GM21825 (cell line): Measurements from ENCODE around the gene TMEFF2.

ENCODE experiments used
- ATAC-seq: cut with Tn5 transposase; IDR thresholded peaks from one replicate; pipeline ENCODE4 v1.9.1; 2021; ENCODE audit warnings: mild to moderate bottlenecking, moderate library complexity; ENCODE audit not compliant: unreplicated experiment

The TMEFF2 gene

GRCh38 chr2:192184349-192184748 lies 10.4 kb downstream of the TMEFF2 start:
- ATAC-seq = no peak

DNA sequence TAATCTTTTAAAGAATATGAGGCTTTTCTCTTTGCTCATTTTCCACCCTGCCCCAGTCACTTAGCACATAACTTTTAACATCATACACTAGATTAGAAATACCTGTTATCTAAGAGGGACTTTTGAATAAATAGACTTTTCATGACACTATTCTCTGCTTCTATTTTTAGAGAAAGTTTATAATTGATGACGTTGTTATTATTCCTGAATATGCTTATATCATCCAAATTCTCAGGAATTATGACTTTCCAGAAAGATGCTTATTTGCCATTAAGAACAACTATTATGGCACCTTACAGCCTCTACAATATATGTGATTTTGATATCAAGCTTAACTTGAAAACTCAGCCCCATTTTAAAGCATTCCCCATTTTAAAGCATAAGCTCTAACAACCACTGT lies 11.4 kb downstream of the TMEFF2 start:
- no peak for ATAC-seq

- no peak for ATAC-seq
Measured at GRCh38 chr2:192166946-192167345, 27.8 kb downstream of the TMEFF2 start.

DNA sequence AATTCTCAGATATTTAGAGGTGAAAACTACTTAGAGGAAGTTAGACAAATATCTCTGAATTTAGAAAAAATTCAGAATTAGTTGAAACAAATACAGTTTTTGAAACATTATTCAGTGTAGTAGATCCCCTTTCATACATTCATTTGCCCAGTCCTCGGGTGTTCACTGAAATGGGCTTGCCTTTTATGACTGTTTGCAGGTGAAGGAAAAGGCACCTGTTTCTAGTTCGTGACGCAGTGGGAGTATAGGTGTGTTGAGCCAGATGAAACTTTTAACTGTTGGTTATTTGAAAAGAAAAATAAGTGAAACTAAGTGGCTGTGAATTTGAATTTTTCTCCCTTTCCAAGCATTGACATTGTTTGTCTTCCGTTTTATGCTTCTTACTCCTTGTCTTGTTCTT lies 28.9 kb downstream of the TMEFF2 start:
- ATAC-seq = no peak

GRCh38 chr2:192162392-192163042 lies 32.2 kb downstream of the TMEFF2 start:
- no peak for ATAC-seq

GRCh38 chr2:192161656-192162290 lies 33.0 kb downstream of the TMEFF2 start:
- ATAC-seq = no peak

DNA sequence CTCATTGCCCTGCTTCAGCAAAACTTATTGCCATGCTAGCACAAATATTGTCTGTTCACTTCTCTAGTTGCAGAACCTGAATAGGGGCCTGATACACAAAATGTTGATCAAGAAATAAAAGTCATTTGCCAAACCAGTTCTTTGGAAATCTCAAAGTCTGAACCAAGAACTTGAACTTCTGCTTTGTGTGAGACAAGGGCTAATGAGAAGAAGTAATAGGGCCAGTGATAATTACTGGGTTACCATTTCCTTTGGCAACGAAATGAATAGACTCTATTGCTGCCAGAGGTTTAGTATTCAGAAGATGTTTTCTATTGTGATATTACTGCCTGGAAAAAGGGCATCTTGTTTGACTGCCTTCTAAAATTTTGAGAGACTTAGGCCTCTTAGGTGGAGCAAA lies 35.0 kb downstream of the TMEFF2 start:
- no peak for ATAC-seq

GRCh38 chr2:192159208-192159607 lies 35.5 kb downstream of the TMEFF2 start:
- ATAC-seq = no peak

DNA sequence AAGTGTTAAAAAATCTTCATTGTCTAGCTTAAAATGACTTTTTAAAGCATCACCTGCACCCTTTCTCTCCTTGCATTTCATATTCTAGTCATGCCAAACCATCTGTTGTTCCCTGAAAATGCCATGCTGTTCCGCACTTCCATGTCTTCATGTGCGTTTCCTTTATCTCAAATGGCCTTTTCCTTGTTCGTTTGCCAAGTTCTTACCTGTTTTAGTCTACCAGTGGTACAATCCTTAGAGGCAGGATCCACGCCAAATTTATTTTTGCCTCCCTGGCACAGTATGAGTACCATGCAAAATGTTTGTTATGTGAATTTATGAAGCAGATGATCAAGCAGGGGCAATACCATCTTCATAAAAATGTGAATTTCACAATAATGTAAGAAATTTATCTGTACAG lies 37.0 kb downstream of the TMEFF2 start:
- ATAC-seq = no peak

- ATAC-seq = no peak
Measured at GRCh38 chr2:192155511-192156118, 39.1 kb downstream of the TMEFF2 start.

DNA sequence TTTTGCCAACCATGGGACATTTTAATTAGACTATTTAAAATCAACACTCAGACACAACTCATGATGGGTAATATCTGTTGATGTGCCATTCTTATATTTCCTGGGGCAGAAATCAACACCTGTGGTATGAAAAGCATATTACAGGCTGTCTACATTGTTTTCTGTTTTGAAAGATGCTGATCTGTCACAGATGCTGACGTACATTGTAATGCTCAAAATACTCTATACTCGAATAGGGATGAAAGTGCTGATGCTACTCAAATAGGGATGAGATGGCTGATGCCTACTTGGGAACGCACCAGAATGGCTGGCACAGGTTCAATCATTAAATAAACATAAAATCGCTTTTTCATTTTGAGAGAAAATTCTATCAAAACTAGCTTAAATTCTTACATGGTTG lies 41.2 kb downstream of the TMEFF2 start:
- no peak for ATAC-seq

- ATAC-seq = no peak
Measured at GRCh38 chr2:192151853-192152252, 42.9 kb downstream of the TMEFF2 start.

GRCh38 chr2:192150166-192150565 lies 44.6 kb downstream of the TMEFF2 start:
- ATAC-seq = no peak

DNA sequence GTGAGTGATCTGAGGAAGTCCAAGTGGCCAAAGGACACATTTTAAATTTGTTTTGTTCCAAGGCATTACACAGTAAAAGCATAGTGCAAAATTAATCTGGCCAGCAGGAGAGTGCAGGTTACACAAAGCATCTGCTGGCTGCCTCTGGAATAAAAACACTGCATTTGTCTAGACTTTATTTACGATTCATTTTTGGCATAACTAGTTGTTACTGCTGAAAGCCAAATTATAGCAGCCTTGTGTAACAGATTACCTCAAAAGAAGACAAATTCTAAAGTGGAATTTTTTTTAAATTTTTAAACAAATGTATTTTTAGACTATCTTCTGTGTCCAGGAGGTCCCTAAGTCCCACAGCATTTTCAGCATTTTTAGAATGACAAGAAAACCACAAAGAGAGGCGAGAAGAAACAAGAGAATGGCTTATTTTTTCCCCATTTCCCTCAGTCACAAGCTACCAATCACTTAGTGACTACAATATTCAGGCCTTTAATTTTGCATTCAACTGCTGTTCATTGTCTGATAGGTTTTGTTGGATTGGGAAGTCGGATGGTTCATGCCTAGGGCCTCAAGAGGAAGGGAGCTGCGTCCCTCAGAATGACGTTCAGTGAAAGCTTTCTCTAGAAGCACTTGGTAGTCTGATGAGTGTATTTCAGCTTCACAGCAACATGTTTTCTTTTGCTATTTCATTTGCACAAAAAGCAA lies 46.0 kb downstream of the TMEFF2 start:
- ATAC-seq = no peak

DNA sequence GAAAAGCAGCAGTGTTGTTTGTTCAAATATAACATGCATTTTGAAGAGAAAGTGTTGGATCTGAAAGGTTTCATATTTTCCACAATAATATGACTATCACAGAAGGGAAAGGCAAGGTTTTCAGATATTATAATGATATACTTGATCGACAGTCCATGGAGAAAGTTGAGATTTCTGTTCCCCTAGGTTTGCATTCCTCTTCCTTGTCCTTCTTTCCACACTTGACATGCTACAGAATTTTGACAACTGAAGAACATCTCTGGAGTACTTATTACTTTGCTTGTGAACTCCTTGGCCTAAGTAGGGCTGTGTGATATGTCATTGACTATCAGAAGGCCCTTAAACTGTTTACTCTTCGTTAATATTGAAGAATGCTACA lies 46.5 kb downstream of the TMEFF2 start:
- no peak for ATAC-seq

DNA sequence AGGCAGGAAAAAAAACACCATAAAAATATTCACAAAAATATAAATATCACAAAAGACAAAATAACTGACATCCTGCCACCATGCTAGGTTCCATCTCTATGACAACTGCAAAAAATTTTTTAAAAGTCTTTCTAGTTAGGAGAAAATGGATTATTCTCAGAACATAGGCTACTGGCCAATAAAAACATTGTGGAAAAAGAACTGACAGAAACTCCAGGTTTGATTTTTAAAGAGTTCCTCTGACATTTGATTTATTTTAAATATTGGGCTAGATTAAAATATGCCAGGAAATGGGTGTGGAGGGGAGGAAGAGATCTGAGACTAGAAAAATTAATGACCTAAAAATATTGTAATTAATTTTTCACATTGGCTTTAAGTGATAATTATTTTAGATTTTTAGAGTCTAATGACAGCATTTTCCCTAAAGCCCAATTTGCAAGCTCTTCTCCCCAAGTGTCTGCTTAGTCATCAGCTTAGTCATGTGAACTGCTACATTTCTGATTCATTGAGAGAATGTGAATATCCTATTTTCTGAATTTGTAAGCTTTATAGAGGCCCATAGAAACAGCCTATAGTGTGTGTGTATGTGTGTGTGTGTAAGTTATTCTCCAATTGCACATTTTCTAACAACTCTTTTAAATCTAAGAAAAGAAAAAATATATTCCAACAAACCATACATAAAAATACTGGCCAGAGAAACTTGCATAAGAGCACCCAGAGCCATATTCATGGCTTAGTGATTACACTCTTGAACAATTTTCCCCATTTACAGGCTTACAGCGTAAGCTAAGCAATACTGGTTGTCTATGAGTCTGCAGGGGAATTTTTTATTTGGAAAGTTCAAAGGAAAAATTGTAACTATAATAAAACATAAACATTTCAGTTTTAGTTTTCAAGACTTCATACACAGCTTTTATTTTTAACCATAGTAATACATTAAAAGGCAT lies 48.4 kb downstream of the TMEFF2 start:
- no peak for ATAC-seq

- no peak for ATAC-seq
Measured at GRCh38 chr2:192145496-192145895, 49.2 kb downstream of the TMEFF2 start.

GRCh38 chr2:192140236-192140839 lies 54.4 kb downstream of the TMEFF2 start:
- ATAC-seq = no peak

- no peak for ATAC-seq
Measured at GRCh38 chr2:192139813-192140212, 54.9 kb downstream of the TMEFF2 start.

GRCh38 chr2:192137451-192137850 lies 57.3 kb downstream of the TMEFF2 start:
- ATAC-seq = no peak
